WTC11 (cell line): ENCODE results near the gene C10orf90. TPM values are rescaled to one million over a fixed set of nuclear protein-coding genes. Genes with fewer than 3 reads are reported as not detected.

Experiments
- ATAC-seq: fragments of 200-7000 bp; cut with Tn5 transposase; 2 replicates; pipeline ENCODE4 v1.10.0; 2021; ENCODE audit warnings: mild to moderate bottlenecking, moderate library complexity
- CTCF ChIA-PET: fragments of 300-600 bp; sonication (Branson Sonifier 250); formaldehyde crosslinking; loops from one replicate; lab custom pipeline; 2021; ENCODE audit warnings: antibody characterized with exemption; lab: Charles Lee
- POLR2A ChIA-PET: fragments of 350-600 bp; sonication (Branson Sonifier 250); formaldehyde crosslinking; loops from one replicate; lab custom pipeline; 2021; ENCODE audit warnings: antibody characterized with exemption; lab: Charles Lee
- DNase-seq: peaks from one replicate; pipeline ENCODE4 v3.0.0; 2021; ENCODE audit warnings: low spot score
- H3K27ac Mint-ChIP-seq: 2 replicates; pipeline ENCODE4 v1.8.0; 2021; ENCODE audit warnings: mixed read lengths
- H3K27me3 Mint-ChIP-seq: 2 replicates; pipeline ENCODE4 v1.8.0; 2021; ENCODE audit warnings: low read depth, mild to moderate bottlenecking, moderate library complexity, mixed read lengths
- H3K36me3 Mint-ChIP-seq: 2 replicates; pipeline ENCODE4 v1.8.0; 2021; ENCODE audit warnings: mixed read lengths
- H3K4me1 Mint-ChIP-seq: 2 replicates; pipeline ENCODE4 v1.8.0; 2022; ENCODE audit warnings: mixed read lengths
- H3K4me3 Mint-ChIP-seq: 2 replicates; pipeline ENCODE4 v1.8.0; 2021; ENCODE audit warnings: mild to moderate bottlenecking, moderate library complexity, mixed read lengths
- H3K9me3 Mint-ChIP-seq: 2 replicates; pipeline ENCODE4 v1.8.0; 2021; ENCODE audit warnings: mixed read lengths
- ATF6 ChIP-seq: sonication (generic); formaldehyde crosslinking; IDR thresholded peaks from 2 replicates; pipeline ENCODE4 v1.8.1; 2023; ENCODE audit warnings: mild to moderate bottlenecking, missing genetic modification reagents
- E2F5 ChIP-seq: sonication (generic); formaldehyde crosslinking; IDR thresholded peaks from 2 replicates; pipeline ENCODE4 v1.8.1; 2022; ENCODE audit warnings: mild to moderate bottlenecking, moderate library complexity, missing genetic modification reagents
- ERG ChIP-seq: fragments of 250-450 bp; sonication (Bioruptor Pico); IDR thresholded peaks from 2 replicates; pipeline ENCODE4 v1.8.0; 2021; ENCODE audit warnings: mild to moderate bottlenecking
- IRF2 ChIP-seq: sonication (generic); formaldehyde crosslinking; IDR thresholded peaks from 2 replicates; pipeline ENCODE4 v1.8.0; 2022; ENCODE audit warnings: low read depth, missing genetic modification reagents, borderline replicate concordance
- MXD4 ChIP-seq: fragments of 250-450 bp; sonication (Bioruptor Pico); IDR thresholded peaks from 2 replicates; pipeline ENCODE4 v1.8.0; 2021; ENCODE audit warnings: mild to moderate bottlenecking, moderate library complexity, borderline replicate concordance
- NFATC4 ChIP-seq: fragments of 250-450 bp; sonication (Bioruptor Pico); IDR thresholded peaks from 2 replicates; pipeline ENCODE4 v1.9.0; 2021; ENCODE audit warnings: mild to moderate bottlenecking
- STAT6 ChIP-seq: sonication (generic); formaldehyde crosslinking; conservative IDR thresholded peaks from 2 replicates; pipeline ENCODE4 v1.8.1; 2023; ENCODE audit warnings: mild to moderate bottlenecking, low read depth, missing genetic modification reagents, moderate library complexity
- TEAD1 ChIP-seq: sonication (generic); formaldehyde crosslinking; IDR thresholded peaks from 2 replicates; pipeline ENCODE4 v1.8.0; 2022; ENCODE audit warnings: mild to moderate bottlenecking, missing genetic modification reagents
- TP53 ChIP-seq: sonication (generic); formaldehyde crosslinking; IDR thresholded peaks from 2 replicates; pipeline ENCODE4 v1.8.1; 2023; ENCODE audit warnings: mild to moderate bottlenecking, missing genetic modification reagents
- USF1 ChIP-seq: sonication (generic); formaldehyde crosslinking; IDR thresholded peaks from 2 replicates; pipeline ENCODE4 v1.8.0; 2022; ENCODE audit warnings: mild to moderate bottlenecking, missing genetic modification reagents
- ZNF121 ChIP-seq: sonication (generic); formaldehyde crosslinking; IDR thresholded peaks from 2 replicates; pipeline ENCODE4 v1.8.0; 2023; ENCODE audit warnings: missing genetic modification reagents
- ZNF219 ChIP-seq: sonication (generic); formaldehyde crosslinking; IDR thresholded peaks from 2 replicates; pipeline ENCODE4 v1.8.0; 2023; ENCODE audit warnings: missing genetic modification reagents, mild to moderate bottlenecking, borderline replicate concordance
- ZNF232 ChIP-seq: sonication (generic); formaldehyde crosslinking; IDR thresholded peaks from 2 replicates; pipeline ENCODE4 v1.8.0; 2022; ENCODE audit warnings: mild to moderate bottlenecking, missing genetic modification reagents
- ZNF396 ChIP-seq: fragments of 250-450 bp; sonication (Bioruptor Pico); IDR thresholded peaks from 2 replicates; pipeline ENCODE4 v1.8.0; 2021; ENCODE audit warnings: mild to moderate bottlenecking, moderate library complexity, borderline replicate concordance
- ZNF671 ChIP-seq: fragments of 250-450 bp; sonication (Bioruptor Pico); IDR thresholded peaks from 2 replicates; pipeline ENCODE4 v1.8.0; 2021; ENCODE audit warnings: mild to moderate bottlenecking
- total RNA-seq: library from RNA; stranded (reverse); gene quantifications from 3 replicates; pipeline ENCODE4 v1.2.3, GENCODE V29; 2021
- TF ChIP-seq, protein P1 (sequence below): fragments of 250-450 bp; sonication (Bioruptor Pico); IDR thresholded peaks from 2 replicates; pipeline ENCODE4 v1.9.0; 2021; ENCODE audit warnings: moderate library complexity, mild to moderate bottlenecking, inconsistent platforms, borderline replicate concordance

C10orf90 gene
- total RNA-seq, 1 experiment from 2014 or later = 0.85 TPM

GRCh38 chr10:126408953-126409641 is 261.4 kb downstream of the C10orf90 start (continued):
- TF ChIP-seq ATF6 (CRISPR knock-in tag) (no peak), STAT6 (CRISPR knock-in tag) (no peak), TP53 (no peak), E2F5 (CRISPR knock-in tag) (no peak), ZNF121 (CRISPR knock-in tag) (no peak)

GRCh38 chr10:126407831-126408230 is 262.7 kb downstream of the C10orf90 start:
- no peak for TF ChIP-seq TEAD1
- TF ChIP-seq ERG (CRISPR knock-in tag) = no peak
- no peak for TF ChIP-seq IRF2 (CRISPR knock-in tag)
- TF ChIP-seq, protein P1, sequence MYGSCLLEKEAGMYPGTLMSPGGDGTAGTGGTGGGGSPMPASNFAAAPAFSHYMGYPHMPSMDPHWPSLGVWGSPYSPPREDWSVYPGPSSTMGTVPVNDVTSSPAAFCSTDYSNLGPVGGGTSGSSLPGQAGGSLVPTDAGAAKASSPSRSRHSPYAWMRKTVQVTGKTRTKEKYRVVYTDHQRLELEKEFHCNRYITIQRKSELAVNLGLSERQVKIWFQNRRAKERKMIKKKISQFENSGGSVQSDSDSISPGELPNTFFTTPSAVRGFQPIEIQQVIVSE = no peak
- TF ChIP-seq ZNF219 (CRISPR knock-in tag) = no peak
- TF ChIP-seq NFATC4 = no peak
- peaks cover 9% of the 10 kb centered on the region for H3K4me1 Mint-ChIP-seq
- no peaks in the 10 kb centered on the region for H3K27me3 Mint-ChIP-seq
- ChIA-PET POLR2A (no interaction called here), CTCF (no interaction called here)
- H3K9me3 Mint-ChIP-seq = 0 out of 2 replicates have a peak, but pooled peaks cover 3% of the 10 kb centered on the region
- DNase-seq = no peak
- H3K4me3 Mint-ChIP-seq = no peak overlapping the region
- ATAC-seq = no peak
- H3K27ac Mint-ChIP-seq = no peak overlapping the region
- H3K36me3 Mint-ChIP-seq = no peaks in the 10 kb centered on the region

- TF ChIP-seq ERG (CRISPR knock-in tag) (no peak), ZNF396 (CRISPR knock-in tag) (no peak), MXD4 (no peak), ZNF671 (CRISPR knock-in tag) (no peak), ZNF232 (no peak), USF1 (CRISPR knock-in tag) (no peak)
- TF ChIP-seq, all 79 proteins: peak for 0
- H3K27me3 Mint-ChIP-seq = no peaks in the 10 kb centered on the region
- ATAC-seq = no peak
- H3K4me1 Mint-ChIP-seq = peaks cover 9% of the 10 kb centered on the region
- DNase-seq = no peak
- ChIA-PET CTCF (interaction anchor here (1.1 kb wide), 1 partner anchor 193 kb away, joined by 3 read pairs; no protein-coding TSS in a partner anchor), POLR2A (no interaction called here)
- 0 out of 2 replicates have a peak, but pooled peaks cover 3% of the 10 kb centered on the region for H3K9me3 Mint-ChIP-seq
- no peak overlapping the region for H3K4me3 Mint-ChIP-seq
- no peak overlapping the region for H3K27ac Mint-ChIP-seq
- no peaks in the 10 kb centered on the region for H3K36me3 Mint-ChIP-seq
Measured at GRCh38 chr10:126405239-126405775, 265.2 kb downstream of the C10orf90 start.
